ENCODE measurements around the gene NFAM1.

The NFAM1 gene

DNA sequence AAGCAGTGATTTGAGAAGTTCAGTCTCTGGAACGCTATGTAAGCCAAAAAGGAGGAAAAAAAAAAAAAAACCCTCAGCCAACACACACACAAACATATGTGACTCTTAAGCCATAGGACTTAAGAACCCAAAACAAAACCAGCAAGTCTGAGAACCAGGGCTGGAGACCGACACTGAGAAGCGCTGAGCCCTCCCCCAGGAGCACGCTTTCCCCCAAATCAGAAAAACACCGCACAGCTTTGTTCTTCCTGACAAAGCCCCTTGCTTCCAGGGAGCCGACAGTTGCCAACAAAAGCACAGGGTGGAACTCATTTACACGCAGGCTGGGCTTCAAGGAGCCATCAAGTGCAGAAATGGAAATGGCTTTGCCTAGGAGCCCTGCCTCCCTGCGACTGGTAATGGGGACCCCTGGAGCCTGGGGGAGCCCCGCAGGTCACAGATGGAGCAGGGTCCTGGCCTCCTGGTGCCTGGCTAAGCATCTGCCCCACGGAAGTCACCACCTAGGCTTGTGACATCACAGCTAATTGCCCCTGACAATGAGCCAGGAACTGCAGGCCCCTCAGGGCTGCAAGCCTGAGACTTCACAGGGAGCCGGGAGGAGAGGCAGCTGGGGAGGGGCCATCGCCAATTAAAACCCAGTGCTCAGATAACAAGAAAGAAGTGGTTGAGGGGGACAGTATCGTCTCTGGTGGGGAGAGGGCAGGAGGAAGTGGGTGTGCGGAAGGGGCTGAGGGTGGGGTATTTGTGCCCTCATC is 66.9 kb downstream of the NFAM1 start (continued):
- TF ChIP-seq, protein P1, sequence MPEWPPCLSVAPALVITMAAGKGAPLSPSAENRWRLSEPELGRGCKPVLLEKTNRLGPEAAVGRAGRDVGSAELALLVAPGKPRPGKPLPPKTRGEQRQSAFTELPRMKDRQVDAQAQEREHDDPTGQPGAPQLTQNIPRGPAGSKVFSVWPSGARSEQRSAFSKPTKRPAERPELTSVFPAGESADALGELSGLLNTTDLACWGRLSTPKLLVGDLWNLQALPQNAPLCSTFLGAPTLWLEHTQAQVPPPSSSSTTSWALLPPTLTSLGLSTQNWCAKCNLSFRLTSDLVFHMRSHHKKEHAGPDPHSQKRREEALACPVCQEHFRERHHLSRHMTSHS (tag by site-specific recombination; IDR thresholded peaks at IDR 0.05), result no peak
- no peak for TF ChIP-seq ZNF701 (tag by site-specific recombination; IDR thresholded peaks at IDR 0.05)
- no peak for TF ChIP-seq ZNF837 (tag by site-specific recombination; IDR thresholded peaks at IDR 0.05)
- no peak for TF ChIP-seq ZNF174 (tag by site-specific recombination; IDR thresholded peaks at IDR 0.05)
- peak; percentile 64 for TF ChIP-seq ZNF341 (tag by site-specific recombination; IDR thresholded peaks at IDR 0.05; ENCODE audit: low read depth)
- TF ChIP-seq, protein P2, sequence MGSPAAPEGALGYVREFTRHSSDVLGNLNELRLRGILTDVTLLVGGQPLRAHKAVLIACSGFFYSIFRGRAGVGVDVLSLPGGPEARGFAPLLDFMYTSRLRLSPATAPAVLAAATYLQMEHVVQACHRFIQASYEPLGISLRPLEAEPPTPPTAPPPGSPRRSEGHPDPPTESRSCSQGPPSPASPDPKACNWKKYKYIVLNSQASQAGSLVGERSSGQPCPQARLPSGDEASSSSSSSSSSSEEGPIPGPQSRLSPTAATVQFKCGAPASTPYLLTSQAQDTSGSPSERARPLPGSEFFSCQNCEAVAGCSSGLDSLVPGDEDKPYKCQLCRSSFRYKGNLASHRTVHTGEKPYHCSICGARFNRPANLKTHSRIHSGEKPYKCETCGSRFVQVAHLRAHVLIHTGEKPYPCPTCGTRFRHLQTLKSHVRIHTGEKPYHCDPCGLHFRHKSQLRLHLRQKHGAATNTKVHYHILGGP (tag by site-specific recombination; IDR thresholded peaks at IDR 0.05), result no peak
- TF ChIP-seq ZNF48 (tag by site-specific recombination; IDR thresholded peaks at IDR 0.05), result no peak
- TF ChIP-seq, protein P3, sequence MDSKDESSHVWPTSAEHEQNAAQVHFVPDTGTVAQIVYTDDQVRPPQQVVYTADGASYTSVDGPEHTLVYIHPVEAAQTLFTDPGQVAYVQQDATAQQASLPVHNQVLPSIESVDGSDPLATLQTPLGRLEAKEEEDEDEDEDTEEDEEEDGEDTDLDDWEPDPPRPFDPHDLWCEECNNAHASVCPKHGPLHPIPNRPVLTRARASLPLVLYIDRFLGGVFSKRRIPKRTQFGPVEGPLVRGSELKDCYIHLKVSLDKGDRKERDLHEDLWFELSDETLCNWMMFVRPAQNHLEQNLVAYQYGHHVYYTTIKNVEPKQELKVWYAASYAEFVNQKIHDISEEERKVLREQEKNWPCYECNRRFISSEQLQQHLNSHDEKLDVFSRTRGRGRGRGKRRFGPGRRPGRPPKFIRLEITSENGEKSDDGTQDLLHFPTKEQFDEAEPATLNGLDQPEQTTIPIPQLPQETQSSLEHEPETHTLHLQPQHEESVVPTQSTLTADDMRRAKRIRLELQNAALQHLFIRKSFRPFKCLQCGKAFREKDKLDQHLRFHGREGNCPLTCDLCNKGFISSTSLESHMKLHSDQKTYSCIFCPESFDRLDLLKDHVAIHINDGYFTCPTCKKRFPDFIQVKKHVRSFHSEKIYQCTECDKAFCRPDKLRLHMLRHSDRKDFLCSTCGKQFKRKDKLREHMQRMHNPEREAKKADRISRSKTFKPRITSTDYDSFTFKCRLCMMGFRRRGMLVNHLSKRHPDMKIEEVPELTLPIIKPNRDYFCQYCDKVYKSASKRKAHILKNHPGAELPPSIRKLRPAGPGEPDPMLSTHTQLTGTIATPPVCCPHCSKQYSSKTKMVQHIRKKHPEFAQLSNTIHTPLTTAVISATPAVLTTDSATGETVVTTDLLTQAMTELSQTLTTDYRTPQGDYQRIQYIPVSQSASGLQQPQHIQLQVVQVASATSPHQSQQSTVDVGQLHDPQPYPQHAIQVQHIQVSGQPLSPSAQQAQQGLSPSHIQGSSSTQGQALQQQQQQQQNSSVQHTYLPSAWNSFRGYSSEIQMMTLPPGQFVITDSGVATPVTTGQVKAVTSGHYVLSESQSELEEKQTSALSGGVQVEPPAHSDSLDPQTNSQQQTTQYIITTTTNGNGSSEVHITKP (tag by site-specific recombination; IDR thresholded peaks at IDR 0.05), result peak; percentile 59
- TF ChIP-seq ZBTB48 (tag by site-specific recombination; IDR thresholded peaks at IDR 0.05), result peak; percentile 79; the same call in 1 of the 2 replicates
- peak; percentile 97 for TF ChIP-seq ZNF629 (tag by site-specific recombination; IDR thresholded peaks at IDR 0.05)
- TF ChIP-seq KLF16 (tag by site-specific recombination; IDR thresholded peaks at IDR 0.05), result no peak
- TF ChIP-seq, protein P4, sequence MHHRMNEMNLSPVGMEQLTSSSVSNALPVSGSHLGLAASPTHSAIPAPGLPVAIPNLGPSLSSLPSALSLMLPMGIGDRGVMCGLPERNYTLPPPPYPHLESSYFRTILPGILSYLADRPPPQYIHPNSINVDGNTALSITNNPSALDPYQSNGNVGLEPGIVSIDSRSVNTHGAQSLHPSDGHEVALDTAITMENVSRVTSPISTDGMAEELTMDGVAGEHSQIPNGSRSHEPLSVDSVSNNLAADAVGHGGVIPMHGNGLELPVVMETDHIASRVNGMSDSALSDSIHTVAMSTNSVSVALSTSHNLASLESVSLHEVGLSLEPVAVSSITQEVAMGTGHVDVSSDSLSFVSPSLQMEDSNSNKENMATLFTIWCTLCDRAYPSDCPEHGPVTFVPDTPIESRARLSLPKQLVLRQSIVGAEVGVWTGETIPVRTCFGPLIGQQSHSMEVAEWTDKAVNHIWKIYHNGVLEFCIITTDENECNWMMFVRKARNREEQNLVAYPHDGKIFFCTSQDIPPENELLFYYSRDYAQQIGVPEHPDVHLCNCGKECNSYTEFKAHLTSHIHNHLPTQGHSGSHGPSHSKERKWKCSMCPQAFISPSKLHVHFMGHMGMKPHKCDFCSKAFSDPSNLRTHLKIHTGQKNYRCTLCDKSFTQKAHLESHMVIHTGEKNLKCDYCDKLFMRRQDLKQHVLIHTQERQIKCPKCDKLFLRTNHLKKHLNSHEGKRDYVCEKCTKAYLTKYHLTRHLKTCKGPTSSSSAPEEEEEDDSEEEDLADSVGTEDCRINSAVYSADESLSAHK (tag by site-specific recombination; IDR thresholded peaks at IDR 0.05), result peak; percentile 54
- no peak for TF ChIP-seq ZNF530 (tag by site-specific recombination; IDR thresholded peaks at IDR 0.05; ENCODE audit: low read depth)
- TF ChIP-seq SCRT1 (tag by site-specific recombination; IDR thresholded peaks at IDR 0.05; ENCODE audit: borderline replicate concordance), result no peak
- TF ChIP-seq ZNF223 (tag by site-specific recombination; IDR thresholded peaks at IDR 0.05), result no peak
- peak; percentile 54 for TF ChIP-seq ZNF398 (tag by site-specific recombination; IDR thresholded peaks at IDR 0.05)
- TF ChIP-seq, protein P5, sequence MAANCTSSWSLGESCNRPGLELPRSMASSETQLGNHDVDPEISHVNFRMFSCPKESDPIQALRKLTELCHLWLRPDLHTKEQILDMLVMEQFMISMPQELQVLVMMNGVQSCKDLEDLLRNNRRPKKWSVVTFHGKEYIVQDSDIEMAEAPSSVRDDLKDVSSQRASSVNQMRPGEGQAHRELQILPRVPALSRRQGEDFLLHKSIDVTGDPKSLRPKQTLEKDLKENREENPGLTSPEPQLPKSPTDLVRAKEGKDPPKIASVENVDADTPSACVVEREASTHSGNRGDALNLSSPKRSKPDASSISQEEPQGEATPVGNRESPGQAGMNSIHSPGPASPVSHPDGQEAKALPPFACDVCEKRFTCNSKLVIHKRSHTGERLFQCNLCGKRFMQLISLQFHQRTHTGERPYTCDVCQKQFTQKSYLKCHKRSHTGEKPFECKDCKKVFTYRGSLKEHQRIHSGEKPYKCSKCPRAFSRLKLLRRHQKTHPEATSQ (tag by site-specific recombination; IDR thresholded peaks at IDR 0.05), result no peak
- TF ChIP-seq, protein P6, sequence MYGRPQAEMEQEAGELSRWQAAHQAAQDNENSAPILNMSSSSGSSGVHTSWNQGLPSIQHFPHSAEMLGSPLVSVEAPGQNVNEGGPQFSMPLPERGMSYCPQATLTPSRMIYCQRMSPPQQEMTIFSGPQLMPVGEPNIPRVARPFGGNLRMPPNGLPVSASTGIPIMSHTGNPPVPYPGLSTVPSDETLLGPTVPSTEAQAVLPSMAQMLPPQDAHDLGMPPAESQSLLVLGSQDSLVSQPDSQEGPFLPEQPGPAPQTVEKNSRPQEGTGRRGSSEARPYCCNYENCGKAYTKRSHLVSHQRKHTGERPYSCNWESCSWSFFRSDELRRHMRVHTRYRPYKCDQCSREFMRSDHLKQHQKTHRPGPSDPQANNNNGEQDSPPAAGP (tag by site-specific recombination; IDR thresholded peaks at IDR 0.05), result peak; percentile 83
- peak; percentile 56 for TF ChIP-seq KLF1 (tag by site-specific recombination; IDR thresholded peaks at IDR 0.05)
- no peak for TF ChIP-seq ZNF792 (tag by site-specific recombination; IDR thresholded peaks at IDR 0.05)
- no peak for TF ChIP-seq ZNF354C (tag by site-specific recombination; IDR thresholded peaks at IDR 0.05; ENCODE audit: borderline replicate concordance, low read depth)
- peak; percentile 64 for TF ChIP-seq ZBTB8A (tag by site-specific recombination; IDR thresholded peaks at IDR 0.05)
- TF ChIP-seq GLI2 (tag by site-specific recombination; IDR thresholded peaks at IDR 0.05; ENCODE audit: borderline replicate concordance, low read depth), result no peak
- TF ChIP-seq ZNF350 (tag by site-specific recombination; IDR thresholded peaks at IDR 0.05), result no peak
- no peak for TF ChIP-seq ZNF19 (tag by site-specific recombination; IDR thresholded peaks at IDR 0.05; ENCODE audit: low read depth)

Measured in HEK293 (cell line).